Measurements from ENCODE around the gene IDH3A.

GRCh38 chr15:78100886-78101285, 48.3 kb upstream of the IDH3A start:
- TF ChIP-seq POLR2AphosphoS5 (IDR thresholded peaks at IDR 0.05; ENCODE audit: low read depth, low read length) (no peak), CTCF (IDR thresholded peaks at IDR 0.05) (no peak), REST (IDR thresholded peaks at IDR 0.05; ENCODE audit: insufficient read depth in 1 of 2, low read depth in 2 of 2, low read length in 1 of 2) (no peak), SIN3A (IDR thresholded peaks at IDR 0.05; ENCODE audit: borderline replicate concordance, insufficient read depth, low read depth, low read length) (no peak), TCF7L2 (IDR thresholded peaks at IDR 0.05; ENCODE audit: low read depth, low read length) (no peak)
